ENCODE data around the gene VSX1. TPM values are rescaled to one million over a fixed set of nuclear protein-coding genes. Genes with fewer than 3 reads are reported as not detected.

The VSX1 gene
- total and polyA plus RNA-seq, 2 of the 4 experiments (the other 2 are of a cell fraction) = not detected

GRCh38 chr20:25067102-25067987 is 14.6 kb downstream of the VSX1 start:
- no peak for ATAC-seq (ENCODE audit: low read depth)
- no peak overlapping the region for H3K56ac ChIP-seq (ENCODE audit: extremely low read depth, insufficient read depth, low read length)
- dilution Hi-C loops (cut with HindIII; ENCODE audit: low sequenced_read_pairs, unreplicated experiment) (no loop called here), in situ Hi-C loops (cut with MboI; ENCODE audit: low sequenced_read_pairs) (loop anchor here (10.0 kb wide), 1 partner anchor 187 kb away; no protein-coding TSS in a partner anchor), intact Hi-C loops (cut with micrococcal nuclease) (loop anchor here (5.0 kb wide), 1 partner anchor 180 kb away; the partner anchor contains the start of gene PYGB)
- no peaks in the 10 kb centered on the region for H3K79me1 ChIP-seq (ENCODE audit: low read depth in 1 of 2, low read length in 2 of 2)
- 82% methylated on average over 11 of the region's 18 CpGs; no CpG with 5 or more reads in 1 of the 2 experiments for WGBS, 2 experiments (ENCODE audit: extremely low coverage in 2 of 2, insufficient read length in 1 of 2)
- no peaks in the 10 kb centered on the region for H3K9me3 ChIP-seq (ENCODE audit: control insufficient read depth, insufficient read depth, low read length)
- H2AFZ ChIP-seq (replicated peaks; ENCODE audit: low read length, poor library complexity) = peak overlapping the region; percentile 66
- H3K4ac ChIP-seq (ENCODE audit: low read depth, low read length) = no peak overlapping the region
- no peak overlapping the region for H3K4me2 ChIP-seq (ENCODE audit: low read depth, low read length)
- H3K27ac ChIP-seq (ENCODE audit: insufficient read depth, low read length) = no peak overlapping the region
- no peak overlapping the region for H3K18ac ChIP-seq (ENCODE audit: low read depth, low read length)
- CTCF ChIA-PET = no interaction called here
- POLR2A ChIA-PET (ENCODE audit: unreplicated experiment) = no interaction called here
- H3K14ac ChIP-seq (replicated peaks; ENCODE audit: low read depth, low read length) = no peak overlapping the region
- H3K27me3 ChIP-seq (ENCODE audit: control insufficient read depth, insufficient read depth, low read length) = peaks cover 60% of the 10 kb centered on the region
- H3K4me1 ChIP-seq (ENCODE audit: control insufficient read depth, insufficient read depth, low read length) = no peaks in the 10 kb centered on the region
- H4K20me1 ChIP-seq (ENCODE audit: insufficient read depth, low read length) = no peaks in the 10 kb centered on the region
- DNase-seq = no peak
- no peak overlapping the region for H4K8ac ChIP-seq (ENCODE audit: low read depth in 2 of 2, low read length in 2 of 2)
- no peak overlapping the region for H2AK9ac ChIP-seq (replicated peaks; ENCODE audit: low read depth, low read length, poor library complexity)
- no peak overlapping the region for H3K9ac ChIP-seq (ENCODE audit: low read depth, low read length)
- no peak overlapping the region for H4K91ac ChIP-seq (ENCODE audit: insufficient read depth, low read depth, low read length)
- H2BK20ac ChIP-seq (ENCODE audit: low read depth, low read length) = no peak overlapping the region
- H3K36me3 ChIP-seq (ENCODE audit: control insufficient read depth, insufficient read depth, low read length) = no peaks in the 10 kb centered on the region
- no peak overlapping the region for H2AK5ac ChIP-seq (ENCODE audit: low read depth, low read length)
- no peak overlapping the region for H4K5ac ChIP-seq (ENCODE audit: low read depth, low read length)
- no TSS peak for BruUV-seq (replicated peaks)
- H2BK5ac ChIP-seq (ENCODE audit: low read depth, low read length, poor library complexity, severe bottlenecking) = peak overlapping the region; percentile 84
- no peak overlapping the region for H3K4me3 ChIP-seq (ENCODE audit: insufficient read depth, low read depth, low read length)
- H2BK120ac ChIP-seq (ENCODE audit: low read depth, low read length) = no peak overlapping the region
- H3K23ac ChIP-seq (ENCODE audit: low read depth, low read length) = no peak overlapping the region; the same call in 1 of the 2 replicates
- no peak overlapping the region for H2BK15ac ChIP-seq (ENCODE audit: low read depth, low read length)
- peaks cover 9% of the 10 kb centered on the region for H3K9me1 ChIP-seq (ENCODE audit: insufficient read depth, low read length)
- TF ChIP-seq MAZ (IDR thresholded peaks at IDR 0.05; ENCODE audit: borderline replicate concordance, low read depth, low read length) (no peak), CHD1 (IDR thresholded peaks at IDR 0.05; ENCODE audit: low read depth, low read length) (no peak), POLR2A (IDR thresholded peaks at IDR 0.05; ENCODE audit: low read depth, low read length) (no peak), RFX5 (IDR thresholded peaks at IDR 0.05; ENCODE audit: low read depth, low read length) (no peak), RCOR1 (IDR thresholded peaks at IDR 0.05; ENCODE audit: insufficient replicate concordance, low read length) (no peak), FOS (IDR thresholded peaks at IDR 0.05; ENCODE audit: low read depth, low read length) (no peak), SMC3 (IDR thresholded peaks at IDR 0.05; ENCODE audit: low read depth, low read length) (no peak), MXI1 (IDR thresholded peaks at IDR 0.05; ENCODE audit: borderline replicate concordance, low read depth, low read length) (no peak), RAD21 (IDR thresholded peaks at IDR 0.05; ENCODE audit: low read length) (no peak), CEBPB (IDR thresholded peaks at IDR 0.05; ENCODE audit: low read depth, low read length) (no peak), MAFK (IDR thresholded peaks at IDR 0.05; ENCODE audit: low read depth, low read length) (no peak), NFE2L2 (IDR thresholded peaks at IDR 0.05; ENCODE audit: low read depth, low read length) (no peak), BHLHE40 (IDR thresholded peaks at IDR 0.05; ENCODE audit: low read depth, low read length) (no peak)
- TF ChIP-seq, protein P1, sequence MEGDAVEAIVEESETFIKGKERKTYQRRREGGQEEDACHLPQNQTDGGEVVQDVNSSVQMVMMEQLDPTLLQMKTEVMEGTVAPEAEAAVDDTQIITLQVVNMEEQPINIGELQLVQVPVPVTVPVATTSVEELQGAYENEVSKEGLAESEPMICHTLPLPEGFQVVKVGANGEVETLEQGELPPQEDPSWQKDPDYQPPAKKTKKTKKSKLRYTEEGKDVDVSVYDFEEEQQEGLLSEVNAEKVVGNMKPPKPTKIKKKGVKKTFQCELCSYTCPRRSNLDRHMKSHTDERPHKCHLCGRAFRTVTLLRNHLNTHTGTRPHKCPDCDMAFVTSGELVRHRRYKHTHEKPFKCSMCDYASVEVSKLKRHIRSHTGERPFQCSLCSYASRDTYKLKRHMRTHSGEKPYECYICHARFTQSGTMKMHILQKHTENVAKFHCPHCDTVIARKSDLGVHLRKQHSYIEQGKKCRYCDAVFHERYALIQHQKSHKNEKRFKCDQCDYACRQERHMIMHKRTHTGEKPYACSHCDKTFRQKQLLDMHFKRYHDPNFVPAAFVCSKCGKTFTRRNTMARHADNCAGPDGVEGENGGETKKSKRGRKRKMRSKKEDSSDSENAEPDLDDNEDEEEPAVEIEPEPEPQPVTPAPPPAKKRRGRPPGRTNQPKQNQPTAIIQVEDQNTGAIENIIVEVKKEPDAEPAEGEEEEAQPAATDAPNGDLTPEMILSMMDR (conservative IDR thresholded peaks at IDR 0.05; ENCODE audit: low read depth, low read length) = no peak
- TF ChIP-seq, protein P2, sequence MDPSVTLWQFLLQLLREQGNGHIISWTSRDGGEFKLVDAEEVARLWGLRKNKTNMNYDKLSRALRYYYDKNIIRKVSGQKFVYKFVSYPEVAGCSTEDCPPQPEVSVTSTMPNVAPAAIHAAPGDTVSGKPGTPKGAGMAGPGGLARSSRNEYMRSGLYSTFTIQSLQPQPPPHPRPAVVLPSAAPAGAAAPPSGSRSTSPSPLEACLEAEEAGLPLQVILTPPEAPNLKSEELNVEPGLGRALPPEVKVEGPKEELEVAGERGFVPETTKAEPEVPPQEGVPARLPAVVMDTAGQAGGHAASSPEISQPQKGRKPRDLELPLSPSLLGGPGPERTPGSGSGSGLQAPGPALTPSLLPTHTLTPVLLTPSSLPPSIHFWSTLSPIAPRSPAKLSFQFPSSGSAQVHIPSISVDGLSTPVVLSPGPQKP (IDR thresholded peaks at IDR 0.05; ENCODE audit: borderline replicate concordance, low read depth, low read length) = no peak

All from IMR-90 (cell line).